ENCODE data around the gene XRCC3.

XRCC3 gene

GRCh38 chr14:103706551-103707328 is 8.5 kb downstream of the XRCC3 start:
- no peak for DNase-seq (ENCODE audit: low spot score)

- DNase-seq (ENCODE audit: low spot score) = no peak
Observed at GRCh38 chr14:103705504-103706284, 9.6 kb downstream of the XRCC3 start.

- DNase-seq (ENCODE audit: low spot score) = no peak
Observed at GRCh38 chr14:103705118-103705503, 10.1 kb downstream of the XRCC3 start.

GRCh38 chr14:103704708-103705107 is 10.5 kb downstream of the XRCC3 start:
- no peak for DNase-seq (ENCODE audit: low spot score)

- DNase-seq (ENCODE audit: low spot score) = no peak
Observed at GRCh38 chr14:103703433-103704385, 11.5 kb downstream of the XRCC3 start.

- DNase-seq (ENCODE audit: low spot score) = no peak
Observed at GRCh38 chr14:103702497-103703432, 12.5 kb downstream of the XRCC3 start.

GRCh38 chr14:103702095-103702494 is 13.2 kb downstream of the XRCC3 start:
- DNase-seq (ENCODE audit: low spot score) = no peak

- no peak for DNase-seq (ENCODE audit: low spot score)
Observed at GRCh38 chr14:103700753-103701490, 14.3 kb downstream of the XRCC3 start.

GRCh38 chr14:103699901-103700752 is 15.1 kb downstream of the XRCC3 start:
- DNase-seq (ENCODE audit: low spot score) = no peak

- DNase-seq (ENCODE audit: low spot score) = no peak
Observed at GRCh38 chr14:103699261-103699661, 16.0 kb downstream of the XRCC3 start.

GRCh38 chr14:103698380-103699260 is 16.6 kb downstream of the XRCC3 start:
- DNase-seq (ENCODE audit: low spot score) = no peak

- no peak for DNase-seq (ENCODE audit: low spot score)
Observed at GRCh38 chr14:103697603-103698379, 17.5 kb downstream of the XRCC3 start.

GRCh38 chr14:103697206-103697602 is 18.0 kb downstream of the XRCC3 start:
- no peak for DNase-seq (ENCODE audit: low spot score)

GRCh38 chr14:103696466-103697071 is 18.7 kb downstream of the XRCC3 start:
- DNase-seq (ENCODE audit: low spot score) = no peak

GRCh38 chr14:103696070-103696402 is 19.2 kb downstream of the XRCC3 start:
- no peak for DNase-seq (ENCODE audit: low spot score)

- no peak for DNase-seq (ENCODE audit: low spot score)
Observed at GRCh38 chr14:103695296-103696069, 19.8 kb downstream of the XRCC3 start.

Data from D341Med (cell line).